Mesothelial cell of epicardium (in vitro differentiated cells): ENCODE data around the gene RAB33A. TPM values are rescaled to one million over a fixed set of nuclear protein-coding genes. Genes with fewer than 3 reads are reported as not detected.

ENCODE experiments used
- DNase-seq, 2 experiments: peaks; one replicate each; pipeline ENCODE4 v3.0.0; 2021; ENCODE audit warnings: low spot score in 2 of 2; ENCODE audit not compliant: unreplicated experiment in 2 of 2
- H3K27ac Mint-ChIP-seq: 2 replicates; pipeline ENCODE4 v1.8.0; 2021; ENCODE audit warnings: mixed read lengths
- H3K27me3 Mint-ChIP-seq: 2 replicates; pipeline ENCODE4 v1.8.0; 2021; ENCODE audit warnings: low read depth, mixed read lengths
- H3K36me3 Mint-ChIP-seq: 2 replicates; pipeline ENCODE4 v1.8.0; 2021; ENCODE audit warnings: mixed read lengths
- H3K4me1 Mint-ChIP-seq: 2 replicates; pipeline ENCODE4 v1.8.0; 2021; ENCODE audit warnings: mixed read lengths
- H3K4me3 Mint-ChIP-seq: 2 replicates; pipeline ENCODE4 v1.8.0; 2021; ENCODE audit warnings: mild to moderate bottlenecking, moderate library complexity, mixed read lengths
- H3K9me3 Mint-ChIP-seq: 2 replicates; pipeline ENCODE4 v1.8.0; 2021; ENCODE audit warnings: mixed read lengths
- total RNA-seq: library from RNA; stranded (reverse); gene quantifications from 3 replicates; pipeline ENCODE4 v1.2.1, GENCODE V29; 2021
- TF ChIP-seq, protein P1 (sequence below): fragments of 200-600 bp; sonication (generic); IDR thresholded peaks from one replicate; pipeline ENCODE4 v1.5.0; 2021; ENCODE audit warnings: antibody characterized with exemption; ENCODE audit not compliant: unreplicated experiment

RAB33A gene
- total RNA-seq, 1 donor from 2014 or later = 4.2 TPM

DNA sequence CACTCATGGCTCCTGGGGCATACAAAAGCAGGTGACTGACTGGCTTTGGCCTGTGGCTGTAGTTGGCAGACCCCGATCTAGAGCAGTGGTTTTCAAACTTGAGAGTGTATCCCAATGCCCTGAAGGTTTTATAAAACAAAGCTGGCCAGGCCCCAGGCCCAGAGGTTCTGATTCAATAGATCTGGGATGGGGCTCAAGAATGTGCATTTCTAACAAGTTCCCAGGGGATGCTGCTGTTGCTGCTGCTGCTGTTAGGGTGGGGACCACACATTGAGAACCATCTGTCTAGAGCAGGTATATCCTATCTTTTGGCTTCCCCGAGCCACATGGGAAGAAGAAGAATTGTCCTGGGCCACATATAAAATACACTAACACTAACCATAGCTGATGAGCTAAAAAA is 13.5 kb upstream of the RAB33A start:
- no peak overlapping the region for H3K27ac Mint-ChIP-seq
- DNase-seq = no peak
- H3K4me1 Mint-ChIP-seq = peaks cover 7% of the 10 kb centered on the region
- peaks cover 8% of the 10 kb centered on the region for H3K9me3 Mint-ChIP-seq
- no peaks in the 10 kb centered on the region for H3K27me3 Mint-ChIP-seq
- TF ChIP-seq, protein P1, sequence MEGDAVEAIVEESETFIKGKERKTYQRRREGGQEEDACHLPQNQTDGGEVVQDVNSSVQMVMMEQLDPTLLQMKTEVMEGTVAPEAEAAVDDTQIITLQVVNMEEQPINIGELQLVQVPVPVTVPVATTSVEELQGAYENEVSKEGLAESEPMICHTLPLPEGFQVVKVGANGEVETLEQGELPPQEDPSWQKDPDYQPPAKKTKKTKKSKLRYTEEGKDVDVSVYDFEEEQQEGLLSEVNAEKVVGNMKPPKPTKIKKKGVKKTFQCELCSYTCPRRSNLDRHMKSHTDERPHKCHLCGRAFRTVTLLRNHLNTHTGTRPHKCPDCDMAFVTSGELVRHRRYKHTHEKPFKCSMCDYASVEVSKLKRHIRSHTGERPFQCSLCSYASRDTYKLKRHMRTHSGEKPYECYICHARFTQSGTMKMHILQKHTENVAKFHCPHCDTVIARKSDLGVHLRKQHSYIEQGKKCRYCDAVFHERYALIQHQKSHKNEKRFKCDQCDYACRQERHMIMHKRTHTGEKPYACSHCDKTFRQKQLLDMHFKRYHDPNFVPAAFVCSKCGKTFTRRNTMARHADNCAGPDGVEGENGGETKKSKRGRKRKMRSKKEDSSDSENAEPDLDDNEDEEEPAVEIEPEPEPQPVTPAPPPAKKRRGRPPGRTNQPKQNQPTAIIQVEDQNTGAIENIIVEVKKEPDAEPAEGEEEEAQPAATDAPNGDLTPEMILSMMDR = no peak
- no peak overlapping the region for H3K4me3 Mint-ChIP-seq
- H3K36me3 Mint-ChIP-seq = no peaks in the 10 kb centered on the region

DNA sequence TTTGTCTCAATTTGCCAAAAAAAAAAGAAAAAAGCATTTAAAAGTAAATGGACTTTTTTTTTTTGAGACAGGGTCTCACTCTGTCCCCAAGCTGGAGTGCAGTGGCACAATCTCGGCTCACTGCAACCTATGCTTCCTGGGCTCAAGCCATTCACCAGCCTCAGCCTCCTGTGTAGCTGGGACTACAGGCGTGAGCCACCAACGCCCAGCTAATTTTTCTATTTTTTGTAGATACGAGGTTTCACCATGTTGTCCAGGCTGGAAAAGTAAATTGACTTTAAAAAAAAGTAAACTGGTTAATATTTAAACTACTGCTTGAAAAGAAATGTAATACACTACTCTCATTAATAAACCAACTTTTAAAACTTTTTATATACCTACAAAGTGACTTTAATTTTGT is 12.0 kb upstream of the RAB33A start:
- Mint-ChIP-seq H3K4me3 (no peak overlapping the region), H3K4me1 (peaks cover 12% of the 10 kb centered on the region), H3K27ac (no peak overlapping the region), H3K36me3 (no peaks in the 10 kb centered on the region), H3K27me3 (no peaks in the 10 kb centered on the region), H3K9me3 (peaks cover 8% of the 10 kb centered on the region)
- DNase-seq = no peak
- TF ChIP-seq, protein P1 = no peak

DNA sequence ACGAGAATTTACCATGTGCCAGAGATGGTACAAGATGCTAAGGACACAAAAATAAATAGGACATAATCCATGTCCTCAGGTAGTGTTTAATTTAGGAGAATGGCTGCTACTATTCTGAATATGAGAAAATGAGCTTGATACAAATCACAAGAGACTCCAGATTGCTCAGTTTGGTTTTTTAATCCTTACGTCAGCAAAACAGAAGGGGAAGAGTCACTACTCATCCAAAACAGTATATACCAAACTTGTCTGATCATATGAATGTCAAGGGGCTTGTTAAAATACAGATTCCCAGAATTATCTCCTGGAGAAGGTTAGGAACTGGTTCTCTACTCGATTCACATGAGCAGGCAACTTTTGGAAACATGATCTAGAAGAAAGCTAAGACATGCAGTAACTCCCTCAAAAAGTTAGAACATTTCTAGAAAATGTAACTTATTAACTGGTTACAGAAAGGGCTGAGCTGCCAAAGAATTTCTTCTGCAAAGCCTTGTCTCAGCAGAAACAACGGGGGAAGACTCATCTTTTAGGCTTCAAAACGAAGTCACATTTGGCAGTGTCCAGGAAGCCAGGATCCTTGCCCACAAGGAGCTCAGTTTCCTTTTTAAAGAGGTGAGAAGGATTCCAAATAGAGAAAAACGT is 9.5 kb upstream of the RAB33A start:
- Mint-ChIP-seq H3K27me3 (no peaks in the 10 kb centered on the region), H3K36me3 (no peaks in the 10 kb centered on the region), H3K4me3 (no peak overlapping the region), H3K9me3 (peaks cover 14% of the 10 kb centered on the region), H3K27ac (no peak overlapping the region), H3K4me1 (peaks cover 23% of the 10 kb centered on the region)
- no peak for DNase-seq
- TF ChIP-seq, protein P1 = no peak

DNA sequence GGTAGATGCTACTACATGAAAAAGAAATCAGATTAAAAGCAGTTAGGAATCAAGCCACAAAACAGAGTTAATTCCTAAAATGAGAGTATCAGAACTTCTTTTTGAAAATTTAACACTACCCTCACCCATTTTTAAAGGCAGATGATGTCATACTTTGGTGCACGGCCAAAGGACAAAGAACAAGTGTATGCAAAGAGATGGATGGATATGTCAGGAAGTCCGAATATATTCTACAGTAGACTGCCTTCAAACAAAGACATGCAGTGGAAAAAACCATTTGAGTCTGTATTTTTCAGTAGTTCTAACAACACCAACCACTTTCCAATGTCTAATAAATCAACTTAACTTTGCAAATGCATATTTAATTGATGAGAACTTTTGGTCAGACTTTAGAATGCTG is 8.4 kb upstream of the RAB33A start:
- peaks cover 23% of the 10 kb centered on the region for H3K4me1 Mint-ChIP-seq
- no peak overlapping the region for H3K27ac Mint-ChIP-seq
- H3K36me3 Mint-ChIP-seq = no peaks in the 10 kb centered on the region
- H3K9me3 Mint-ChIP-seq = peaks cover 15% of the 10 kb centered on the region
- H3K27me3 Mint-ChIP-seq = no peaks in the 10 kb centered on the region
- DNase-seq = no peak
- peak overlapping the region; percentile 31 for H3K4me3 Mint-ChIP-seq
- TF ChIP-seq, protein P1 = no peak

- peaks cover 13% of the 10 kb centered on the region for H3K9me3 Mint-ChIP-seq
- DNase-seq = no peak
- peaks cover 24% of the 10 kb centered on the region for H3K4me1 Mint-ChIP-seq
- H3K4me3 Mint-ChIP-seq = peak overlapping the region; percentile 92
- no peaks in the 10 kb centered on the region for H3K27me3 Mint-ChIP-seq
- peak overlapping the region; percentile 97 for H3K27ac Mint-ChIP-seq
- no peaks in the 10 kb centered on the region for H3K36me3 Mint-ChIP-seq
- TF ChIP-seq, protein P1 = no peak
These were observed 6.5 kb upstream of the RAB33A start for GRCh38 chrX:130165181-130165702.
